Activated CD8-positive, alpha-beta memory T cell treated with anti-CD3 and anti-CD28 coated beads, Interleukin-2, amount 50 U/mL, for 4 hours (primary cell): ENCODE data around the gene HOXA13.

ENCODE experiments used
- DNase-seq: peaks from one replicate; pipeline ENCODE4 v3.0.0-alpha.2; 2020

HOXA13 gene

GRCh38 chr7:27180431-27181420, 19.2 kb downstream of the HOXA13 start:
- no peak for DNase-seq

- peak; percentile 66 for DNase-seq
Observed at GRCh38 chr7:27179503-27180430, 20.1 kb downstream of the HOXA13 start.

- DNase-seq = no peak
Observed at GRCh38 chr7:27179030-27179429, 20.9 kb downstream of the HOXA13 start.

GRCh38 chr7:27178366-27178765, 21.5 kb downstream of the HOXA13 start:
- DNase-seq = no peak

- DNase-seq = no peak
Observed at GRCh38 chr7:27177795-27178320, 22.0 kb downstream of the HOXA13 start.

GRCh38 chr7:27176962-27177794, 22.7 kb downstream of the HOXA13 start:
- no peak for DNase-seq

GRCh38 chr7:27176524-27176845, 23.4 kb downstream of the HOXA13 start:
- DNase-seq = no peak

- DNase-seq = no peak
Observed at GRCh38 chr7:27175626-27176523, 24.0 kb downstream of the HOXA13 start.

- no peak for DNase-seq
Observed at GRCh38 chr7:27174874-27175625, 24.8 kb downstream of the HOXA13 start.

- DNase-seq = no peak
Observed at GRCh38 chr7:27173956-27174873, 25.7 kb downstream of the HOXA13 start, which contains the start of gene HOXA10. TSS of gene HOXA10 (minus strand) at chr7:27174320. CDS start at chr7:27174306, 14 bp downstream.

GRCh38 chr7:27173511-27173955, 26.4 kb downstream of the HOXA13 start:
- peak; percentile 29 for DNase-seq

- peak; percentile 17 for DNase-seq
Observed at GRCh38 chr7:27172823-27173510, 26.9 kb downstream of the HOXA13 start.

GRCh38 chr7:27172315-27172774, 27.5 kb downstream of the HOXA13 start:
- DNase-seq = peak; percentile 13

GRCh38 chr7:27171637-27172314, 28.1 kb downstream of the HOXA13 start:
- peak; percentile 13 for DNase-seq

- DNase-seq = peak; percentile 10
Observed at GRCh38 chr7:27171325-27171636, 28.6 kb downstream of the HOXA13 start.

GRCh38 chr7:27170426-27171324, 29.2 kb downstream of the HOXA13 start:
- no peak for DNase-seq
